ENCODE measurements around the gene ELF2. TPM values are rescaled to one million over a fixed set of nuclear protein-coding genes. Genes with fewer than 3 reads are reported as not detected.

ELF2 gene
- total RNA-seq, 1 donor from 2014 or later: 25.1 TPM

DNA sequence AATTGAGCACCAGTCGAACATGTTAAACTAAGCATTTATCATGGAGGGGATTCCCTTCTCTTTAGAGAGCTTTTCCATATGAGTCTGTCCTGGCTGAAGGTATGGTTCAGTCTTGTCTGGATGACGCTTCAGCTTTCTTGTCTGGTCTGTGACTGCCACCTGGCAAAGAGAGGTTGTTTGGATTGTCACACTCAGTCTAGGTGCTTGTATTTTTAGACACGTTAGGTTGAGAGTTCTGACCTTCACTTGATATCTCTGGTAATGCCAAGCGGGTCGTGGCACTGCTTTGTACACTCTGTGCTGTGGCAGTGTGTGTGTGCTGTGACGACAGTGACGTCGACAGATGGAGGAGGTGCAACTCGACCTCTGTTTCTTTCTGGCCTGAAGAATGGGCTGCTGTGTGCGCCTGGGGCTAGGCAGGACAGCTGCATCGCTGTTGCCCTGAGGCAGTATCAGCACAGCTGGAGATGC, 148.8 kb downstream of the ELF2 start:
- no peak overlapping the region for H3K27ac ChIP-seq (ENCODE audit: low read depth, low read length)
- peaks cover 28% of the 10 kb centered on the region for H3K4me1 Mint-ChIP-seq (ENCODE audit: low read depth, unreplicated experiment)
- no peak overlapping the region for H2AFZ ChIP-seq (ENCODE audit: low read depth, low read length)
- peaks cover 5% of the 10 kb centered on the region for H3K4me1 ChIP-seq (ENCODE audit: insufficient read depth, low read length)
- H3K36me3 Mint-ChIP-seq (ENCODE audit: low read depth, unreplicated experiment): peaks cover 8% of the 10 kb centered on the region
- H3K27me3 Mint-ChIP-seq (ENCODE audit: low read depth, unreplicated experiment): no peaks in the 10 kb centered on the region
- peaks cover 97% of the 10 kb centered on the region for H3K79me2 ChIP-seq (ENCODE audit: insufficient read depth, low read length)
- TF ChIP-seq, protein P1, sequence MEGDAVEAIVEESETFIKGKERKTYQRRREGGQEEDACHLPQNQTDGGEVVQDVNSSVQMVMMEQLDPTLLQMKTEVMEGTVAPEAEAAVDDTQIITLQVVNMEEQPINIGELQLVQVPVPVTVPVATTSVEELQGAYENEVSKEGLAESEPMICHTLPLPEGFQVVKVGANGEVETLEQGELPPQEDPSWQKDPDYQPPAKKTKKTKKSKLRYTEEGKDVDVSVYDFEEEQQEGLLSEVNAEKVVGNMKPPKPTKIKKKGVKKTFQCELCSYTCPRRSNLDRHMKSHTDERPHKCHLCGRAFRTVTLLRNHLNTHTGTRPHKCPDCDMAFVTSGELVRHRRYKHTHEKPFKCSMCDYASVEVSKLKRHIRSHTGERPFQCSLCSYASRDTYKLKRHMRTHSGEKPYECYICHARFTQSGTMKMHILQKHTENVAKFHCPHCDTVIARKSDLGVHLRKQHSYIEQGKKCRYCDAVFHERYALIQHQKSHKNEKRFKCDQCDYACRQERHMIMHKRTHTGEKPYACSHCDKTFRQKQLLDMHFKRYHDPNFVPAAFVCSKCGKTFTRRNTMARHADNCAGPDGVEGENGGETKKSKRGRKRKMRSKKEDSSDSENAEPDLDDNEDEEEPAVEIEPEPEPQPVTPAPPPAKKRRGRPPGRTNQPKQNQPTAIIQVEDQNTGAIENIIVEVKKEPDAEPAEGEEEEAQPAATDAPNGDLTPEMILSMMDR (IDR thresholded peaks at IDR 0.05; ENCODE audit: insufficient read depth, low read depth, low read length): no peak
- TF ChIP-seq EZH2 (IDR thresholded peaks at IDR 0.05; ENCODE audit: insufficient read depth, low read length): no peak
- DNase-seq (ENCODE audit: low read depth) (no peak), FAIRE-seq (no peak)
- peak overlapping the region; percentile 83 for H3K27ac Mint-ChIP-seq (ENCODE audit: unreplicated experiment)
- no peaks in the 10 kb centered on the region for H3K36me3 ChIP-seq (ENCODE audit: insufficient read depth, low read length)
- H3K9me3 Mint-ChIP-seq (ENCODE audit: unreplicated experiment): no peaks in the 10 kb centered on the region
- H3K9ac ChIP-seq (ENCODE audit: low read length): no peak overlapping the region
- no peak overlapping the region for H3K4me3 Mint-ChIP-seq (ENCODE audit: unreplicated experiment)
- H3K4me2 ChIP-seq (ENCODE audit: low read length): no peak overlapping the region
- H3K9me3 ChIP-seq (ENCODE audit: insufficient read depth, low read depth, low read length): no peaks in the 10 kb centered on the region
- peaks cover 98% of the 10 kb centered on the region for H4K20me1 ChIP-seq (ENCODE audit: insufficient read depth, low read length)
- H3K27me3 ChIP-seq (ENCODE audit: insufficient read depth, low read length): no peaks in the 10 kb centered on the region
- no peak overlapping the region for H3K4me3 ChIP-seq (ENCODE audit: insufficient read depth, low read depth, low read length)

DNA sequence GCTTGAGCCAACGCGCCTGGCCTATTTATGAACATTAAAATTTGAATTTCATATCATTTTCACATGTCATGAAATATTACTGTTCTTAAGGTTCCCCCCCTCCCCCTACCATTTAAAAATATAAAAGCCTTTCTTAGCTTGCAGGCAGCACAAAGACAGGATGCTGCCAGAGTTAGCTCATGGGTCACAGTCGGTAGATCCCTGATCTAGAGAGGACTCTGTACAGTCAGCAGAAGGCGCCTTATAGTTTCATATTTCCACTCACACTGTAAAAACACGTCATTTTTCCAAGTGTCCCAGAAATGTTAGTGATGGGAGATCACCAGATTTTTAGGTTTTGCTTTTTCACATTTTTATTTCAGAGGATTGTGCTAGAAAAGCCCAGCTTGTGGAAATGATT, 149.2 kb downstream of the ELF2 start:
- Mint-ChIP-seq H3K9me3 (ENCODE audit: unreplicated experiment) (no peaks in the 10 kb centered on the region), H3K36me3 (ENCODE audit: low read depth, unreplicated experiment) (peaks cover 8% of the 10 kb centered on the region), H3K4me1 (ENCODE audit: low read depth, unreplicated experiment) (peaks cover 30% of the 10 kb centered on the region), H3K27me3 (ENCODE audit: low read depth, unreplicated experiment) (no peaks in the 10 kb centered on the region), H3K27ac (ENCODE audit: unreplicated experiment) (peak overlapping the region; percentile 83), H3K4me3 (ENCODE audit: unreplicated experiment) (no peak overlapping the region)
- Histone ChIP-seq H3K79me2 (ENCODE audit: insufficient read depth, low read length) (peaks cover 97% of the 10 kb centered on the region), H4K20me1 (ENCODE audit: insufficient read depth, low read length) (peaks cover 98% of the 10 kb centered on the region), H3K9ac (ENCODE audit: low read length) (no peak overlapping the region), H3K36me3 (ENCODE audit: insufficient read depth, low read length) (no peaks in the 10 kb centered on the region), H3K9me3 (ENCODE audit: insufficient read depth, low read depth, low read length) (no peaks in the 10 kb centered on the region), H3K4me1 (ENCODE audit: insufficient read depth, low read length) (peaks cover 5% of the 10 kb centered on the region), H2AFZ (ENCODE audit: low read depth, low read length) (no peak overlapping the region), H3K4me3 (ENCODE audit: insufficient read depth, low read depth, low read length) (no peak overlapping the region), H3K27me3 (ENCODE audit: insufficient read depth, low read length) (no peaks in the 10 kb centered on the region), H3K27ac (ENCODE audit: low read depth, low read length) (no peak overlapping the region), H3K4me2 (ENCODE audit: low read length) (no peak overlapping the region)
- DNase-seq (ENCODE audit: low read depth) (no peak), FAIRE-seq (no peak)
- no peak for TF ChIP-seq EZH2 (IDR thresholded peaks at IDR 0.05; ENCODE audit: insufficient read depth, low read length)
- TF ChIP-seq, protein P1 (IDR thresholded peaks at IDR 0.05; ENCODE audit: insufficient read depth, low read depth, low read length): no peak

DNA sequence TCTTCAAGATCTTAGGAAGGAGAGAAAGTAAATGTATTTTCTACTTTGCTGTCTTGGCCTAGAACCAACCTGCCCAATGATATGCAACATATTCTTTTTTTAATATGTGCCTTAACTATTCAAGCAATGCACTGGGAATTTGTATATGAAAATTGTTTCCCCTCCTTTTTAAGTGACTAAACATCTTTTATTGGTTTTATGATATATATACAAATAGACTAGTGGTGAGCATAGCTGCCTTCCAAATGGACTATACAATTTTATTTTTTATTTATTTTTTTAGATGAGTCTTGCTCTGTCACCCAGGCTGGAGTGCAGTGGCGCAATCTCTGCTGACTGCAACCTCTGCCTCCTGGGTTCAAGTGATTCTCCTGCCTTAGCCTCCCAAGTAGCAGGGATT, 151.2 kb downstream of the ELF2 start:
- DNase-seq (ENCODE audit: low read depth) (no peak), FAIRE-seq (no peak)
- Mint-ChIP-seq H3K36me3 (ENCODE audit: low read depth, unreplicated experiment) (peaks cover 11% of the 10 kb centered on the region), H3K27me3 (ENCODE audit: low read depth, unreplicated experiment) (no peaks in the 10 kb centered on the region), H3K9me3 (ENCODE audit: unreplicated experiment) (no peaks in the 10 kb centered on the region), H3K4me1 (ENCODE audit: low read depth, unreplicated experiment) (peaks cover 30% of the 10 kb centered on the region), H3K27ac (ENCODE audit: unreplicated experiment) (no peak overlapping the region), H3K4me3 (ENCODE audit: unreplicated experiment) (no peak overlapping the region)
- TF ChIP-seq, protein P1 (IDR thresholded peaks at IDR 0.05; ENCODE audit: insufficient read depth, low read depth, low read length): no peak
- TF ChIP-seq EZH2 (IDR thresholded peaks at IDR 0.05; ENCODE audit: insufficient read depth, low read length): no peak
- no peak overlapping the region for H3K4me2 ChIP-seq (ENCODE audit: low read length)
- peaks cover 97% of the 10 kb centered on the region for H3K79me2 ChIP-seq (ENCODE audit: insufficient read depth, low read length)
- H3K4me3 ChIP-seq (ENCODE audit: insufficient read depth, low read depth, low read length): no peak overlapping the region
- H3K36me3 ChIP-seq (ENCODE audit: insufficient read depth, low read length): no peaks in the 10 kb centered on the region
- no peak overlapping the region for H3K27ac ChIP-seq (ENCODE audit: low read depth, low read length)
- peaks cover 5% of the 10 kb centered on the region for H3K4me1 ChIP-seq (ENCODE audit: insufficient read depth, low read length)
- peaks cover 98% of the 10 kb centered on the region for H4K20me1 ChIP-seq (ENCODE audit: insufficient read depth, low read length)
- H3K9ac ChIP-seq (ENCODE audit: low read length): no peak overlapping the region
- no peaks in the 10 kb centered on the region for H3K27me3 ChIP-seq (ENCODE audit: insufficient read depth, low read length)
- H3K9me3 ChIP-seq (ENCODE audit: insufficient read depth, low read depth, low read length): no peaks in the 10 kb centered on the region
- H2AFZ ChIP-seq (ENCODE audit: low read depth, low read length): no peak overlapping the region
